SK-N-SH treated with all-trans-retinoic acid at 6 μM for 48 hours (cell line): ENCODE data around the gene UAP1L1.

ENCODE experiments used
- ATAC-seq: fragments of 200-7000 bp; cut with Tn5 transposase; 3 replicates; pipeline ENCODE4 v1.9.1; 2020; ENCODE audit warnings: mild to moderate bottlenecking, moderate library complexity
- ARNTL ChIP-seq: fragments of 450-650 bp; formaldehyde crosslinking; IDR thresholded peaks from 2 replicates; pipeline ENCODE4 v1.5.0; 2020; ENCODE audit warnings: low read depth, mild to moderate bottlenecking, moderate library complexity, borderline replicate concordance
- BACH2 ChIP-seq: fragments of 250-450 bp; sonication (Bioruptor Pico); IDR thresholded peaks from 2 replicates; pipeline ENCODE4 v1.9.0; 2021; ENCODE audit warnings: mild to moderate bottlenecking, borderline replicate concordance
- CSDC2 ChIP-seq: fragments of 250-450 bp; sonication (Bioruptor Pico); IDR thresholded peaks from 2 replicates; pipeline ENCODE4 v1.5.0; 2020; ENCODE audit warnings: mild to moderate bottlenecking, moderate library complexity
- CSRNP3 ChIP-seq: fragments of 250-450 bp; sonication (Bioruptor Pico); IDR thresholded peaks from 2 replicates; pipeline ENCODE4 v1.5.1; 2021; ENCODE audit warnings: mild to moderate bottlenecking, moderate library complexity
- GLIS3 ChIP-seq: fragments of 250-450 bp; sonication (Bioruptor Pico); IDR thresholded peaks from 2 replicates; pipeline ENCODE4 v1.5.0; 2020; ENCODE audit warnings: mild to moderate bottlenecking, moderate library complexity
- ISL1 ChIP-seq: fragments of 250-450 bp; sonication (Bioruptor Pico); IDR thresholded peaks from 2 replicates; pipeline ENCODE4 v2.1.2; 2022; ENCODE audit warnings: mild to moderate bottlenecking, moderate library complexity
- OSR1 ChIP-seq: fragments of 250-450 bp; sonication (Bioruptor Pico); IDR thresholded peaks from 2 replicates; pipeline ENCODE4 v1.8.0; 2022; ENCODE audit warnings: moderate library complexity, mild to moderate bottlenecking, inconsistent platforms
- PATZ1 ChIP-seq: fragments of 250-450 bp; sonication (Bioruptor Pico); IDR thresholded peaks from 2 replicates; pipeline ENCODE4 v1.8.0; 2020; ENCODE audit warnings: mild to moderate bottlenecking, moderate library complexity, borderline replicate concordance
- POU6F1 ChIP-seq: fragments of 250-450 bp; sonication (Bioruptor Pico); IDR thresholded peaks from 2 replicates; pipeline ENCODE4 v1.8.0; 2021; ENCODE audit warnings: low read depth, mild to moderate bottlenecking, moderate library complexity, borderline replicate concordance
- PPARA ChIP-seq: fragments of 250-450 bp; sonication (Bioruptor Pico); IDR thresholded peaks from 2 replicates; pipeline ENCODE4 v1.5.0; 2020; ENCODE audit warnings: mild to moderate bottlenecking, borderline replicate concordance
- RARB ChIP-seq: fragments of 250-450 bp; sonication (Bioruptor Pico); IDR thresholded peaks from 2 replicates; pipeline ENCODE4 v1.8.0; 2021; ENCODE audit warnings: mild to moderate bottlenecking, moderate library complexity
- SNAI2 ChIP-seq: fragments of 250-450 bp; sonication (Bioruptor Pico); IDR thresholded peaks from 2 replicates; pipeline ENCODE4 v1.5.0; 2020; ENCODE audit warnings: mild to moderate bottlenecking, moderate library complexity
- TCF4 ChIP-seq: fragments of 250-450 bp; sonication (Bioruptor Pico); IDR thresholded peaks from 2 replicates; pipeline ENCODE4 v1.8.0; 2021; ENCODE audit warnings: mild to moderate bottlenecking, moderate library complexity, borderline replicate concordance
- TOX ChIP-seq: fragments of 250-450 bp; sonication (Bioruptor Pico); IDR thresholded peaks from 2 replicates; pipeline ENCODE4 v1.8.0; 2021; ENCODE audit warnings: mild to moderate bottlenecking, moderate library complexity, borderline replicate concordance
- ZFP3 ChIP-seq: fragments of 250-450 bp; sonication (Bioruptor Pico); IDR thresholded peaks from 2 replicates; pipeline ENCODE4 v1.5.0; 2020; ENCODE audit warnings: mild to moderate bottlenecking, moderate library complexity
- ZFP30 ChIP-seq: fragments of 450-650 bp; formaldehyde crosslinking; IDR thresholded peaks from 2 replicates; pipeline ENCODE4 v1.5.0; 2022; ENCODE audit warnings: mild to moderate bottlenecking, moderate library complexity
- ZNF565 ChIP-seq: fragments of 450-650 bp; formaldehyde crosslinking; conservative IDR thresholded peaks from 2 replicates; pipeline ENCODE4 v1.5.0; 2020; ENCODE audit warnings: low read depth, mild to moderate bottlenecking, moderate library complexity
- ZNF8 ChIP-seq: fragments of 450-650 bp; formaldehyde crosslinking; IDR thresholded peaks from 2 replicates; pipeline ENCODE4 v1.5.0; 2020; ENCODE audit warnings: mild to moderate bottlenecking, moderate library complexity
- TF ChIP-seq, protein P1 (sequence below): fragments of 250-450 bp; sonication (Bioruptor Pico); IDR thresholded peaks from 2 replicates; pipeline ENCODE4 v1.5.0; 2020; ENCODE audit warnings: mild to moderate bottlenecking, moderate library complexity

Gene UAP1L1

GRCh38 chr9:137029058-137029936 lies 48.0 kb upstream of the UAP1L1 start:
- peak; percentile 88 for ATAC-seq
- TF ChIP-seq PPARA (CRISPR knock-in tag) (no peak), TCF4 (CRISPR knock-in tag) (no peak), ZFP3 (CRISPR knock-in tag) (no peak), TOX (no peak), OSR1 (no peak), CSDC2 (CRISPR knock-in tag) (no peak), ZNF565 (no peak), BACH2 (no peak), ARNTL (CRISPR knock-in tag) (no peak)
- TF ChIP-seq, protein P1, sequence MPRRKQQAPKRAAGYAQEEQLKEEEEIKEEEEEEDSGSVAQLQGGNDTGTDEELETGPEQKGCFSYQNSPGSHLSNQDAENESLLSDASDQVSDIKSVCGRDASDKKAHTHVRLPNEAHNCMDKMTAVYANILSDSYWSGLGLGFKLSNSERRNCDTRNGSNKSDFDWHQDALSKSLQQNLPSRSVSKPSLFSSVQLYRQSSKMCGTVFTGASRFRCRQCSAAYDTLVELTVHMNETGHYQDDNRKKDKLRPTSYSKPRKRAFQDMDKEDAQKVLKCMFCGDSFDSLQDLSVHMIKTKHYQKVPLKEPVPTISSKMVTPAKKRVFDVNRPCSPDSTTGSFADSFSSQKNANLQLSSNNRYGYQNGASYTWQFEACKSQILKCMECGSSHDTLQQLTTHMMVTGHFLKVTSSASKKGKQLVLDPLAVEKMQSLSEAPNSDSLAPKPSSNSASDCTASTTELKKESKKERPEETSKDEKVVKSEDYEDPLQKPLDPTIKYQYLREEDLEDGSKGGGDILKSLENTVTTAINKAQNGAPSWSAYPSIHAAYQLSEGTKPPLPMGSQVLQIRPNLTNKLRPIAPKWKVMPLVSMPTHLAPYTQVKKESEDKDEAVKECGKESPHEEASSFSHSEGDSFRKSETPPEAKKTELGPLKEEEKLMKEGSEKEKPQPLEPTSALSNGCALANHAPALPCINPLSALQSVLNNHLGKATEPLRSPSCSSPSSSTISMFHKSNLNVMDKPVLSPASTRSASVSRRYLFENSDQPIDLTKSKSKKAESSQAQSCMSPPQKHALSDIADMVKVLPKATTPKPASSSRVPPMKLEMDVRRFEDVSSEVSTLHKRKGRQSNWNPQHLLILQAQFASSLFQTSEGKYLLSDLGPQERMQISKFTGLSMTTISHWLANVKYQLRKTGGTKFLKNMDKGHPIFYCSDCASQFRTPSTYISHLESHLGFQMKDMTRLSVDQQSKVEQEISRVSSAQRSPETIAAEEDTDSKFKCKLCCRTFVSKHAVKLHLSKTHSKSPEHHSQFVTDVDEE (CRISPR knock-in tag): no peak

- TF ChIP-seq OSR1: no peak
- TF ChIP-seq ZNF8: no peak
- TF ChIP-seq ZNF565: no peak
- no peak for TF ChIP-seq PPARA (CRISPR knock-in tag)
- TF ChIP-seq CSRNP3 (CRISPR knock-in tag): no peak
- TF ChIP-seq PATZ1 (CRISPR knock-in tag): no peak
- no peak for TF ChIP-seq ISL1 (CRISPR knock-in tag)
- TF ChIP-seq CSDC2 (CRISPR knock-in tag): no peak
- TF ChIP-seq, protein P1 (CRISPR knock-in tag): no peak
- TF ChIP-seq SNAI2 (CRISPR knock-in tag): no peak
- no peak for TF ChIP-seq TCF4 (CRISPR knock-in tag)
- TF ChIP-seq GLIS3 (CRISPR knock-in tag): no peak
- no peak for TF ChIP-seq POU6F1 (CRISPR knock-in tag)
- no peak for TF ChIP-seq ZFP30 (CRISPR knock-in tag)
- TF ChIP-seq RARB (CRISPR knock-in tag): no peak
- TF ChIP-seq, all 23 proteins: peak for 0
- no peak for ATAC-seq
Measured at GRCh38 chr9:137030006-137030405, 47.3 kb upstream of the UAP1L1 start.
